K562 (cell line): Measurements from ENCODE around the gene ZDHHC8. TPM values are rescaled to one million over a fixed set of nuclear protein-coding genes. Genes with fewer than 3 reads are reported as not detected.

Experiments used
- BMI1 ChIP-seq: fragments of 150-350 bp; IDR thresholded peaks from 2 replicates; pipeline ENCODE4 v1.6.1; 2014; ENCODE audit warnings: low read length
- FOXJ3 ChIP-seq: sonication (generic); formaldehyde crosslinking; IDR thresholded peaks from 2 replicates; pipeline ENCODE4 v1.4.0; 2020; ENCODE audit warnings: mild to moderate bottlenecking, missing genetic modification reagents
- ILF3 ChIP-seq: fragments of 450-650 bp; IDR thresholded peaks from 2 replicates; pipeline ENCODE4 v1.6.1; 2018; ENCODE audit warnings: antibody characterized with exemption, mild to moderate bottlenecking, moderate library complexity, borderline replicate concordance
- IRF2 ChIP-seq: sonication (generic); formaldehyde crosslinking; IDR thresholded peaks from 2 replicates; pipeline ENCODE4 v1.8.1; 2022; ENCODE audit warnings: mild to moderate bottlenecking, missing genetic modification reagents
- MAFK ChIP-seq: IDR thresholded peaks from 2 replicates; pipeline ENCODE4 v1.6.1; 2011; ENCODE audit warnings: low read length, improper control_type of control experiment
- SMARCA5 ChIP-seq: fragments of 450-650 bp; IDR thresholded peaks from 2 replicates; pipeline ENCODE4 v1.6.1; 2016
- TSHZ1 ChIP-seq: fragments of 250-450 bp; sonication (Bioruptor Pico); IDR thresholded peaks from 2 replicates; pipeline ENCODE4 v1.4.0; 2020; ENCODE audit warnings: mild to moderate bottlenecking, moderate library complexity
- ZBTB17 ChIP-seq: fragments of 450-650 bp; formaldehyde crosslinking; IDR thresholded peaks from 2 replicates; pipeline ENCODE4 v1.4.0; 2020; ENCODE audit warnings: mild to moderate bottlenecking
- ZBTB40 ChIP-seq, 2 experiments: fragments of 450-650 bp in 1 of 2; sonication (generic) in 1 of 2; formaldehyde crosslinking in 1 of 2; IDR thresholded peaks; 2 replicates each; pipeline versions ENCODE4 v1.7.1 to v1.9.0; 2016 to 2022; ENCODE audit warnings: inconsistent platforms in 1 of 2, mild to moderate bottlenecking in 1 of 2, missing genetic modification reagents in 1 of 2
- ZSCAN32 ChIP-seq: fragments of 450-650 bp; formaldehyde crosslinking; IDR thresholded peaks from 2 replicates; pipeline ENCODE4 v1.4.0; 2020; ENCODE audit warnings: mild to moderate bottlenecking, moderate library complexity
- polyA plus RNA-seq, 8 experiments: library from polyadenylated mRNA; depleted of rRNA in 4 of 8; stranded (reverse) in 5 of 8; unstranded in 3 of 8; fragments of >200 nt; fragmentation: Nextera tagmentation in 2 of 8; fragmentation: Illumina TruSeq in 1 of 8; extraction: Ambion mirVana in 2 of 8; extraction: Trizol in 1 of 8; gene quantifications; 2 replicates each; pipeline versions ENCODE4 v1.2.1 to v1.2.3, GENCODE V29; 2011 to 2014; ENCODE audit warnings: inconsistent platforms in 1 of 8, missing spikeins in 1 of 8
- total RNA-seq, 7 experiments: library from RNA; depleted of rRNA in 6 of 7; stranded (reverse); fragments of >200 nt in 6 of 7; fragmentation: Illumina TruSeq in 2 of 7; extraction: Trizol in 2 of 7; gene quantifications; 2 replicates each; pipeline versions ENCODE4 v1.2.1 to v1.2.3, GENCODE V29; 2011 to 2021; ENCODE audit warnings: low replicate concordance in 1 of 7

ZDHHC8 gene
- total and polyA plus RNA-seq, 9 of the 15 experiments (the other 6 are each of a cell fraction or from before 2014, with no cell fraction given) = 0.04 to 109 (median 16.4) TPM

DNA sequence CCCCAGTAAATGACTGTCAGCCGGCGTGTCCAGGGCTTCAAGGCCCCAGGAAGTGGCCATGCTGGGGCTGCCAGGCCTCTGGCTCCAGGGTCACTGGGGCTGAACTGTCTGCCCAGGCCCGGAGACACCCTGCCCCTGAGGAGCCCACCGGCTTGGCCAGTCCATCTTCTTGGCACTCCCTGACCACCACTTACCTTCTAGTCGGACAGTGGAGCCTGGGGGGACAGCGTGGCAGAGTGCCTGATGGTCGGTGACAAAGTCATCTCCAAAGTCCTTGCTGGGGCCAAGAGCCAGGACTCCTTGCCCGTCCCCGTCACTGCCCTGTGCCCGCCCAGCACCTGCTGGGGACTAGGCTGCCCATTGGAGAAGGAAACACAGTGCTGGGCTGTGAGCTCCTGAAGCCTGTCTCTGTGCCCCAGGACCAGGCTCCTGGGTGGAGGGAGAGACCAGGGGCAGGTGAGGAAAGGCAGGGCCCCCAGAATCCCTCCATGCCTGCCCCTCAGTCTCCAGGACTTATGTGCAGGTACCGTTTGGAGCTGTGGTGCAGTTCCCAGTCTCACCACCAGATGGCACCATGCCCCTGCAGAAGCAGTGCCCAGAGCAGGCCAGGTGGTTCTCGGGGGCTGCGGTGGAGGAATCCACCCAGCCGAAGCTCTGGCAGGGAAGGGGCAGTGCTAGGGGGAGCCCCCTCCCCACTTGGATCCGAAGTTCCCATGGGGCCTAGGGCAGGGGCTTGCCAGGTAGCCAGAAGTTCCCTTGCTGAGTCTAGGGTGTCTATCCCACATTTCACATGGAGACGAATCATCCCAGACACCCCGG, 25.2 kb downstream of the ZDHHC8 start (continued):
- TF ChIP-seq ZBTB40 (IDR thresholded peaks at IDR 0.05) = no peak
- 0 out of 2 replicates have a peak, but pooled peaks have one; percentile 19 for TF ChIP-seq ZBTB40 (CRISPR knock-in tag; IDR thresholded peaks at IDR 0.05)
- no peak for TF ChIP-seq SMARCA5
- peak; percentile 46; the same call in 1 of the 2 replicates for TF ChIP-seq BMI1
- TF ChIP-seq IRF2 (CRISPR knock-in tag) = peak; percentile 83; the same call in 1 of the 2 replicates
- no peak for TF ChIP-seq TSHZ1 (CRISPR knock-in tag)
- TF ChIP-seq ZBTB17 (CRISPR knock-in tag) = peak; percentile 37; the same call in 1 of the 2 replicates
- peak; percentile 42; the same call in 1 of the 2 replicates for TF ChIP-seq ZSCAN32
- no peak for TF ChIP-seq ILF3
- TF ChIP-seq MAFK = peak; percentile 34; the same call in 1 of the 2 replicates
- no peak for TF ChIP-seq FOXJ3 (CRISPR knock-in tag)
